HL-60/S4 (cell line): ENCODE measurements around the gene CCDC126.
"Not testable (repeated sequence)": the region's sequence is repeated elsewhere in the genome, so short reads cannot be mapped to it uniquely, and the experiment has no call there.

ENCODE experiments used
- in situ Hi-C: fragments of 300-500 bp; cut with MboI; formaldehyde crosslinking; loops from 2 replicates; pipeline ENCODE4 v1.14.3; 2022; ENCODE audit warnings: low sequenced_read_pairs

The CCDC126 gene

DNA sequence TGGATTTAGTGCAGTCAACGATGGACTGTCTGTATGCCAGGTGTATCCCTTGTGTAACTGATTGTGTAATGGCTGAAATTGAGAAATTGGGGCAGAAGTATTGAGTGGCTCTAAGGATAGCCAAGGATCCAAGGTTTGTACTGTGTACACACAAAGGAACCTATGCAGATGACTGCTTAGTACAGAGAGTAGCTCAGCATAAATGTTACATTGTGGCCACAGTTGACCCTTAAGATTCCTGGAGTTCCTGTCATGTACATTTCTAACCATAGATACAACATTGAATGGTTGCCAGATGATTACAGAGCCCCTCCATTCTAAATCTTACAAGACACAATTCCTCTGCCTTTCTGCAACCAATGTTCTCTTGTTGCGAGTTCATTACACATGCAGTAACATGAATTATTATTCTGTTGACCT is 25.3 kb downstream of the CCDC126 start:
- in situ Hi-C loops: no loop called here

DNA sequence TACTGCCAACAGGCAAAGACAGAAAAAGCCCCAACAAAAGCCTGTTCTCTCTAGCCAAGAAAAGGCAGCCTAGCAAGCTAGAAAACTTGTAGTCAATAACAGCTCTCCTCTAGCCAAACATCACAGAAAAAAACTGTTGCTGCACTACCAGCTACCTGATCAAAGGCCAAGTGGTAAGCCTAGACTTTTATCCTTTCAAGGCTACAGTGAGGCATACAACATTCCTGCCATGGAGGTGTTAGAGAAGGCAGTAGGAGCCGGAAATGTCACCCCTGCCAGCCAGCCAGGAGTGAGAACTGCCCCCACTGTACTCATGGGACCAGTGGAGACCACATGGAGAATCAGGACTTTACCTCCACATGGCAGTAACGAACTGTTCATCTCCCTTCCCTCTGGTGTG is 31.2 kb downstream of the CCDC126 start:
- in situ Hi-C loops: no loop called here

DNA sequence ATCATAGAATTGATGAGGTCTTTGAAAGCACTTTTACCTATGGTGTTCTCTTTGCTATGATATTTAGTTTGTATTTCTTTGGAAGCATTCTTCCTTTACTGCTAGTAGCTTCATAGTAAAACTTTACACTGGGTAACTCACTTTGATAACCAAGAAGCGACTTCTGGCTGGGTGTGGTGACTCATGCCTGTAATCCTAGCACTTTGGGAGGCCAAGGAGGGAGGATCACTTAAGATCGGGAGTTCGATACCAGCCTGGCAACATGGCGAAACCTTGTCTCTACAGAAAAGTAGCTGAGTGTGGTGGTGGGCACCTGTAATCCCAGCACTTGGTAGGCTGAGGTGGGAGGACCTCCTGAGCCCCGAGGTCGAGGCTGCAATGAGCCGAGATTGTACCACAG is 36.2 kb downstream of the CCDC126 start:
- in situ Hi-C loops: no loop called here

DNA sequence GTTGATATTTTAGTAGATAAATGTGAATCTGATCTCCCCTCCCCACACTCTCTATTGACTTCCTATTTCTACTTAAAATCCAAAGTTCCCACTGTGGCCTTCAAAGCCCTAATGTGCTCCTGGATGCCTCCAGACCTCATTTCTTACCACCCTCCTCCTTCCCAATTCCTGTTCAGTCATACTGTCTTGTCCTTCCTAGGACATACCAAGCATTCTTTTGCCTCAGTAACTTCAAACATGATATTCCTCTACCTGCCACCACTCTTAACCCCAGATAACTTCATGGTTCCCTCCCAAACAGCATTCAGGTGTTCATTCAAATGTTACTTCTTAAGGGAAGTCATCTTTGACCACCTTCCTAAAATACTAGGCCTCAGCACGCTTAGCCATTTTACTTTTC is 48.6 kb downstream of the CCDC126 start:
- in situ Hi-C loops: no loop called here

DNA sequence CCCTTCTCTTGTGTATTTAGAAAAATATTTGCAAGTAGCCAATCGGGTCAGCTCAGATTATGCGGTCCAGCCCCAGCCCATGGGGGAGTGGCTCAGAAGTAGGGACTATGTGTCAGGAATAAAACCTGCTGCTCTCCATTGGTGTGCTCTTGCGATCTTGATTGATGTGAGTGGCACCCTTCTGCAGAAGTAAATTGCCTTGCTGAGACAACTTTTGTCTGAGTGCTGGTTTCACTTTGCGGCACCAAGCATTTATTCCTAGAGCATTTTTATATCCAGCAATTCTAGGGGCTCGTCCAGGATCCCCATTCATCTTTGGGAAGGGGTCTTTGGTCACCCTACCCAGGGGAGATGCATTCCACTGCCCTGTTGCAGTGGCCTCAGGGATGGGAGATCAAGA is 56.8 kb downstream of the CCDC126 start:
- in situ Hi-C loops: no loop called here

DNA sequence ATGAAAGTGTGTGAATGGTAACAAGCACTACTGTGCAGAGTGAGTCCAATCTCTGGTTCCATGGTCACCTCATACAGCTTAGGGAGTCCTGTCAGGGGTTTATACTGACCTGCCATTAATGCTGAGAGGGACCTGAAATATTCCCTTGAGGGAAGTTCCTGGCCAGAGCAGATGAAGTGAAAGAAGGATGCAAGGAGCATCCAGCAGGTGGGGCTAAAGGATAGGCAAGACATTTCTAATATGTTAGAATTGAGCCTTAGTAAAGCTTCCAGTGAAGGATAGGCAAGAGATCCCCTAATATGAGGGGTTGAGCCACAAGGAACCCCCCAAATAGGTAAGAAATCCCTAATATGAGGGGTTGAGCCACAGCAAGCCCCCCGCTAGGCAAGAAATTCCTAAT is 57.3 kb downstream of the CCDC126 start:
- in situ Hi-C loops: no loop called here

DNA sequence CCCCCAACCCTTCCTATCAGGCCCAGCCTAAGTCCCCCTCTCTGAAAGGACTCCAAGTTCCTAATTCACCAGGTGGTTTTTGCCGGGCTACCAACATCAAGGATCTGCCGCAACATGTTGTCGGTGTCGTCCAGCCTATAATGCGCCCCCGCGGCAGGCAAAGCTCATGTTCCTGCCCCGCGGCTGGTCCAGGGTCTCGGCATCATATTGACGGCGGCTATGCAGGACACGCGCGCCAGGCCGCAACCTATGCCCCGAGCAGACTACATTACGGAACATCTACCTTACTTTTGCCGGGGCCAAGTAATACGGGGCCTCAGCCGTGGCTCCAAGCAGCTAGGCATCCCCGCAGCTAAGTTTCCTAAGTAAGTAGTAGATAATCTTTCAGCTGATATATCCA is 58.3 kb downstream of the CCDC126 start:
- in situ Hi-C loops: no loop called here

DNA sequence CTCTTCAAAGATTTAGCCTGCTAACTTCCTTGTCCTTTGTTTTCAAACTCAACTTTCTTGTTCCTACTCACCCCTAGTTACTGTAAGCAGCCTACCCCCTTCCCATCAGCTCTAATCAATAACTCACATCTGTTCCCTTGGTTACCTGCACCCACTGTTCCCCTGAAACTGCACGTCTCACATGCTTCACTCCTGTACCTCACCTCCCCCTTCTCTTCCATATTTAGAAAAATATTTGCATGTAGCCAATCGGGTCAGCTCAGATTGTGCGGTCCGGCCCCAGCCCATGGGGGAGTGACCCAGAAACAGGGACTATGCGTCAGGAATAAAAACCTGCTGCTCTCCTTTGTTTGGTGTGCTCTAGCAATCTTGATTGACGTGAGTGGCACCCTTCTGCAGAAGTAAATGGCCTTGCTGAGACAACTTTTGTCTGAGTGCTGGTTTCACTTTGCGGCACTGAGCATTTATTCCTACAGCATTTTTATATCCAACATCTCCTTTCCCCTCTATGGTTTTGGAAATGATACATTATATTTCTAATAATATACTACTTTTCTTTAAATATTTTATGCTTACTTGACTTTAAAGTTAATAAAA is 61.7 kb downstream of the CCDC126 start:
- in situ Hi-C loops: no loop called here

DNA sequence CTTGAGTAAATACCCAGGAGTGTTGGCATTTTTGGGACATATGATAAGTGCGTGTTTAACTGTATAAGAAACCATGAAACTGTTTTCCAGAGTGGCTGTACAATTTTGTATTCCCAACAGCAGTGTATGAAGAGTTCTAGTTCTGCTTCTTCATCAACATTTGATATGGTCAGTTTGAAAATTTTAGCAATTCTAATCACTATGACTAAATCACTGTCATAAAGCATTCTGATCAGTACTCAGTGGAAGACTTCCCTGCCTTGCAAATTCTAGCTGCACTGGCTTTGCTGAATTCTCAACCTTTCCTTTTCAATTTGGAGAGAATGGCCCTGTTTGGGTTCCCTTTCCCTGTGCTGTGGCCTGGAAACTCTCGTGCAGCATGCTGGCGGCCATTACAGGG is 64.2 kb downstream of the CCDC126 start:
- in situ Hi-C loops: no loop called here

DNA sequence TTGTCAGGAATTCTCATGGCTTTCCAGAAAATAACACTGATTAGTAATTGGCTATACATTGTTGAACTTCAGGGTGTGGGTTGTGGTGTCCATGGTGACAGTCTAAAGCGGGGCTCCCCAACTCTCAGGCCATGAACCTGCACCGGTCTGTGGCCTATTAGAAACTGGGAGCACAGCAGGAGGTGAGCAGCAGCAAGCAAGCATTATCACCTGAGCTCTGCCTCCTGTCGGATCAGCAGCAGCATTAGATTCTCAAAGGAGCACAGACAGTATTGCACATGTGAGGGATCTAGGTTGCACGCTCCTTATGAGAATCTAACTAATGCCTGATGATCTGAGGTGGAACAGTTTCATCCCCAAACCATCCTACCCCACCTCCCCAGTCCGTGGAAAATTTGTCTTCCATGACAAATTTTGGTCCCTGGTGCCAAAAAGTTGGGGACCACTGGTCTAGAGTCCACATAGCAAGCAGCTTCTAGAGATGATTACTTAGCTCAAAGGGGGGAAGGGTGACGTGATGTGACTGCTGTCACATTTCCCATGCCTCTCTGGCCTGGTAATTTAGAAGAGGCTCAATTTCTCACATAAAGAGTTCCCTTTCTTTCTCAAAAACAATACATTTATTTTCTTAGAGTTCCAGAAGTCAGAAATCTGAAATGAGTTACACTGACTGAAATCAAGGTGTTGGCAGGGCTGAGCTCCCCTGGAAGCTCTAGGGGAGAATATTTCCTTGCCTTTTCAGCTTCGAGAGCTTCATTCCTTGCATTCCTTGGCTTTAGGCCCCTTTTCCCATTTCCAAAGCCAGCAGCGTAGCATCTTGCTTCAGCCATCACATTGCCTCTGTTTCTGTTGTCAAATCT is 65.2 kb downstream of the CCDC126 start:
- in situ Hi-C loops: no loop called here

DNA sequence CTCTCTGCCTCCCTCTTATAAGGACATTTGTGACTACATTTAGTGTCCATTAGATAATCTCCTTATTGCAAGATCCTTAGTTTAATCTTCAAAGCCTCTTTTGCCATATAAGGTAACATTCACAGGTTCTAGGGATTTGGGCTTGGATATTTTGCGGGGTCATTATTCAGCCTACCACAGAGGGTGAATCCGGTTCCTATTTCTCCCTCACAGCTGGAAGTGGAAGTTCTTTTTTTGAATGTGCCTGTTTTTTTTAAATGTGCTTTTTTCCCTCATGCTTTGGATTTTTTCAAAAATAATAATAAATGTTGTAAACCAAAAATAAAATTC is 65.8 kb downstream of the CCDC126 start:
- in situ Hi-C loops: no loop called here

DNA sequence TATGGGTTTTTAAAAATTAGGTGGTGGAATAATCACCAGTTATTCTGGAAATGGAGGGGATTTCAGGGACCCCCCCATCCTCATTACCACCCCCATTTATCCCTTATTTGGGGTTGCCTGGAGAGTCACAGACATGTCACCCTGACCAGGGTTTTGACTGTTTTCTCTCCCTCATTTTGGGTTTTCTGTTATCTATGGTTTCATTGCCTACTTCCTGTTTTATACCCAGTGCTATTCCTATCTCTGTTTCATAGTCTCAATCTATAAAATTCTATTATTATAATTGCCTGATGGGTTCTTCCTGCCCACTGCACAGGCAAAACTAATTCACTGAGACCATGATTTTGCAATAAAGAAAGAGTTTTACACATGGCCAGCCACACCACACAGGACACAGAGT is 66.9 kb downstream of the CCDC126 start:
- in situ Hi-C loops: no loop called here

DNA sequence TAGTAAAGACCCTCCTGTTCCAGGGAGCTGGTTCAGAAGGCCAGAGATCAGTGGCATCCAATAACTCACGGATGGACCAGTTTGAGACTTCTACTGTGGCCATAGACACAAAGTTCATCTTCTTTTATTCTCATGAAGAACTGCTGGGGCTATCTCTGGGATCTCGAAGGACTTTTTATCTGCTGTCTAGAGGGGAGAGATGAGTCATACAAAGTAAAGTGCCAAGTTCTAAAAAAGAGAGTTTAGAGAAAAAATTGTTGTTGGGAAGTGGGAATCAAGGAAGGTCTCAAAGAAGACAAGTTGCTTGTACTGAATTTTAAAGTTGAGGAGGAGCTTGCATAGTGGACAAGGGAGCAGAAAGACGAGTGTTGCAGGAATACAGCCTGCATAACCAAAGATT is 74.9 kb downstream of the CCDC126 start:
- in situ Hi-C loops: no loop called here

DNA sequence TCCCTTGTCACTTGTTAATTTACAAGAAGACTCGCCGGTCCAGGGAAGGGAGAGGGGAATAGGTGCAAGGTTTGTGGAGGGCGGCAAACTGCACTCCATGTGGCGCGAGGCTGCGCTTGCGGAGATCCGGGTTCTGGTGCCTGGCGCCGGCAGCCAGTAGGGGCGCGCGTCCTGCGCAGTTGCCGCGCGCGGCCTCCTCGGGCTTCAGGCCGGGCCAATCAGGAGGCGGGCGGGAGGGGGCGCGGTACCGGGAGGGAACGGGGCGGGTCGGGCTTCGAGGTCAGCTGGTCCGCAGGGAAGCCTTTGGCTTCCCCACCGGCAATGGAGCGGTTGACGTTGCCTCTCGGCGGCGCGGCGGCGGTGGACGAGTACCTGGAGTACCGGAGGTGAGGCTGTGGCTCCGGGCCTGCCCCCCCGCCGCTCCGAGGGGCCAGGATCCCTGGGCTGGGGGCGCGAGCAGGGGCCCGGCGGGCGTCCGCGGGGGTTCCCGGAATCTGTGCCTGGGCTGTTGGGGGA is 82.8 kb downstream of the CCDC126 start, which contains the start of gene FAM221A:
TSS of gene FAM221A (plus strand) at position 302 of the 516 bp plus-strand sequence. CDS start at position 322, 20 bp downstream.
- in situ Hi-C loops: no loop called here

DNA sequence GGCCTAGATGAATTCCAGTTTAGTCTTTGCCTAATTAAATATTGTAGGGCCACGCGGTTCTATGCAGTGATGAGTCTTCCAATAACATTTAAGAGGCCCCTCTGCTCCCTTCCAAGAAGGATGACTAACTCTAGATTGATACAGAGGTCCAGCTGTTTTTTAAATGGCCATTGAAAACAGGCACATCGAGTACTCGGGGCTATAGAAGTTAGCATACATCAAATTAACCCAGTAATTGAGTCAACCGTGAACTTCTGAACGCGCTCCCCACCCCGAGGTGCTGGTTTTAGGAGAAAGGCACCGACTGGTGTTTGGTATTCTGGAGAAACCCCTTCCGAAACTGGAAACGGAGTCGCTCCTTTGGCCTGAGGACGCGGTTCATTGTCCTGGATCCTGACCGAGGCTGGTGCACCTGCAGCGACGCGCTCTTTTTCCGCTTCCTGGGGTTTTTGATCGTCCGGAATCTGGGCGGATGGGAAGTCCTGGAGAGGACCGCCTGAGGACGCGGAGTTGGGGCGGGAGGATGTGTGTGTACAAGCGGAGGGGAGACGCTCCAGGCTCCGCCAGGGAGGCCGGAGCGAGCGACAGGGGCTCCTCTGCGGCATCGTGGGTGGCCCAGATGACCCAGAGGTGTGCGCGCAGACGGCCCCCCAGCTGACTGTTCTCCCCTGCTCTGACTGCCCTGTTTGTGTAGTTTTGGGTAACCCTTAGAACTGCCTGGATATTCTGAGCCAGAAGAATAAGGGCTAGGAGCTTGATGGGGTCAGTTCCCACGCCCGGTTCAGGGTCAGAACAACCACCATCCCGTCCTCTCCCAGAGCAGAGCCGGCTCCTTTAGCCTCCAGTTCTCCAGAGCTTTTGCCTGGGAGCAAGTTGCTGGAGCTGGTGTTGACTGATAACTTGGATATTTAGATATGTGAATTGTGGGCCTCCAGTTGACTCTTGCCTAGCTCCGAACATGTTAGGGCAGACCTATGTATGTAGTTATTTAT is 83.5 kb downstream of the CCDC126 start:
- in situ Hi-C loops: no loop called here

DNA sequence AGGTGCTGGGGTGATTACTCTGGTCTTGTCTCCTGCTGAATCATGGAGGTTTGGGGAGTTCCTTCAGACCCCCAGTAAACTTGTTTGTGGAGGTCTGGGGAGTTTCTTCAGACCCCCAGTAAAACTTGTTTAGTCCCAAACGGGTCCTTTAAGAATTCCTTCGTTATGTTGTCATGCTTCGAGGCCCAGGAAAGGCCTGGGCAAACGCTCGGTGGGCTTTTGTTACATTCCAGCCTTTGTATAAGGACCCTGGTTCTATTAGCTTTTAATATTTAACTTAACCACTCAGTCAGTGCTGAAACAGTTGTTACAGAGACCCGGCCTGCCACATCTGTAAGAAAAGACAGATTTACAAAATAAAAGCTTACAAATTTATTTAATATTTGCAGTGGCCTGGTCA is 86.9 kb downstream of the CCDC126 start:
- in situ Hi-C loops: not testable (repeated sequence)

DNA sequence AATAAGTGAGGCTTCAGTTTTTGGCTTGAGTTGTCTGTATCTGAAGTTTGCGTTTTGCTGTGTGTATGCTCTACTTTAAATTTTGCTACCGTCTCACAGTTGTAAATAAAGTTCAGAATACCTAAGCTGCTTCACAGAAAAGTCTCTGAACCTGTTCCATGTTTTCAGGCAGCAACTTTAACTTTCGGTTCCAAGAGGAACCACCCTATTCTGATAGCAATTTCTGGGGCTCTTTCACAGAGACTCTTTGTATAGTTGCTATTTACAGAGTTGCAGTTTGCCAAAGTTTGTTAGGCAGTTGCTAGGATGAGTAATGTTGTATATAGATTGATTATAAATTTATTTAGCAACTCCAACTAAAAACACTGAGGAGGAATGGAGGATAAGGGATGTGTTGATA is 88.5 kb downstream of the CCDC126 start:
- in situ Hi-C loops: no loop called here

DNA sequence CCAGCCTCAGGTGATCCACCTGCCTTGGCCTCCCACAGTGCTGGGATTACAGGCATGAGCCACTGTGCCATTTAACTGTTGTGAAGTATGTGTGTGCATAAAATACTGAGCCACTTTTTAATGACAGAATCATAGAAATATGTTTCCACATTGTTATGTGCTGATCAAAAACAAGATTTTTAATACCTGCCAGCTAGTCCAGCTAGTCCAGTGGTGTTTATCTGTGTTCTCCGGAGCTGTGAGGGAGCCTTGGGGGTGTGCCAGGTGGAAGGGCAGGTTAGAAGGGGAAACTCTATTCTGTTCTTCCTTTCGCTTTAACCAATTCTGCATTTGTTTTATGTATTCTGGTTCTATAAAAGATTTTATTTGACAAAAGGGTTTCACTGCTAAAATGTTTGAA is 89.8 kb downstream of the CCDC126 start:
- in situ Hi-C loops: no loop called here

DNA sequence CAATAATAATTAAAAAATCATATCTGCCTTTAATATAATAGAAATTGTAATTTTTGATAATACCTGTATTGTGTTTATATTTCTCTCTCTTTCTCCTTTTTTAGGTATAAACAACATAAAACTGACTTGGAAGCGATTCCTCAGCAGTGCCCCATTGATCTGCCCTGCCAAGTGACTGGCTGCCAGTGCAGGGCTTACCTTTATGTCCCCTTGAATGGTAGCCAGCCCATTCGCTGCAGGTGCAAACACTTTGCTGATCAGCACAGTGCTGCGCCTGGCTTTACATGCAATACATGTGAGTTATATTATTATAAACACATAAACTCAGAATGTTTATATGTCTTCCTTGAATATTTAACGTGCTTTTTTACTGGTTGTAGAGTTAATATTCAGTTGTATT is 92.0 kb downstream of the CCDC126 start:
- in situ Hi-C loops: no loop called here

DNA sequence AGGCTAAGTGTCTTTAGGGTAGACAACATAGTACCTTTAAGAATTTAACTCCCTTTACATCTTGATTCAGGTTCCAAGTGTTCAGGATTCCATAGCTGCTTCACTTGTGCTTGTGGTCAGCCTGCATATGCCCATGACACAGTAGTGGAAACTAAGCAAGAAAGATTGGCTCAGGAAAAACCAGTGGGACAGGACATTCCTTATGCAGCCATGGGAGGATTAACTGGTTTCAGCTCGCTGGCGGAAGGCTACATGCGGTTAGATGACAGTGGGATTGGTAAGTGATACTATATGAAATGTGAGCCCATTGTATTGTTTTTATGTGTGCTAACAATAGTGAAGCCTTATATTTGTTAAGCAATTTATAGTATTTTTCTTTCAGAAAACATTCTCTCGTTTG is 94.1 kb downstream of the CCDC126 start:
- in situ Hi-C loops: no loop called here

DNA sequence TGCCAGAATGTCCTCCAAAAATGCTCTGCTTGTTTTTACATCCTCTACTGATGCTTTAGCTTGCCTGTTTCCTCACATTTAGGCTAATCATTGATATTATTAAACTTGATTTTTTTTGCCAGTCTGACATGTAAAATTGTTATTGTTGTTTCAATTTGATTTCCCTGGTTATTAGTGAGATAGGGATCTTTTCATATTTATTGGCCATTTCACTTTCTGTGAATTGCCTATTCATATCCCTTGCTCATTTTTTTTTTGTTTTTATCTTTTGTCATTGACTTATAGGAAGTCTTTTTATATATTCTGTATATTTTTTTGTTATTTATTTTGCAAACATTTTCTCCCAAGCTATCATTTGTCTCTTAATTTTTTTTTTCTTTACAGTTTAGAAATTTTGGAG is 96.0 kb downstream of the CCDC126 start:
- in situ Hi-C loops: no loop called here
